ENCODE results near the gene ABRACL. TPM values are rescaled to one million over a fixed set of nuclear protein-coding genes. Genes with fewer than 3 reads are reported as not detected.

ABRACL gene
- total RNA-seq, 1 donor from 2014 or later, result 47.1 TPM

- no peaks in the 10 kb centered on the region for H3K36me3 Mint-ChIP-seq
- TF ChIP-seq CTCF (conservative IDR thresholded peaks at IDR 0.05), result no peak
- H3K4me3 Mint-ChIP-seq, result no peak overlapping the region
- no peak for DNase-seq (ENCODE audit: extremely low spot score, unreplicated experiment)
- H3K9me3 Mint-ChIP-seq, result no peaks in the 10 kb centered on the region
- no peaks in the 10 kb centered on the region for H3K27me3 Mint-ChIP-seq
- H3K4me1 Mint-ChIP-seq (ENCODE audit: unreplicated experiment), result peaks cover 18% of the 10 kb centered on the region
- H3K27ac Mint-ChIP-seq, result peak overlapping the region; percentile 79
These were observed 41.4 kb upstream of the ABRACL start for GRCh38 chr6:138987080-138987642.

GRCh38 chr6:138987643-138988468 is 40.7 kb upstream of the ABRACL start, which contains the start of gene REPS1:
TSS of gene REPS1 (minus strand) at chr6:138988253. CDS start at chr6:138987682, 571 bp downstream.
- H3K27ac Mint-ChIP-seq, result peak within 1 kb of the TSS; percentile 92
- H3K27me3 Mint-ChIP-seq, result no peaks in the 10 kb centered on the region
- peak within 1 kb of the TSS; percentile 93 for H3K4me3 Mint-ChIP-seq
- H3K4me1 Mint-ChIP-seq (ENCODE audit: unreplicated experiment), result peaks cover 18% of the 10 kb centered on the region
- no peaks in the 10 kb centered on the region for H3K9me3 Mint-ChIP-seq
- peak; percentile 97 for DNase-seq (ENCODE audit: extremely low spot score, unreplicated experiment)
- peak; percentile 100 for TF ChIP-seq CTCF (conservative IDR thresholded peaks at IDR 0.05)
- H3K36me3 Mint-ChIP-seq, result no peaks in the 10 kb centered on the region

GRCh38 chr6:138988469-138988834 is 40.1 kb upstream of the ABRACL start:
- H3K36me3 Mint-ChIP-seq, result no peaks in the 10 kb centered on the region
- no peaks in the 10 kb centered on the region for H3K27me3 Mint-ChIP-seq
- no peak for DNase-seq (ENCODE audit: extremely low spot score, unreplicated experiment)
- peak overlapping the region; percentile 93 for H3K4me3 Mint-ChIP-seq
- no peaks in the 10 kb centered on the region for H3K9me3 Mint-ChIP-seq
- no peak for TF ChIP-seq CTCF (conservative IDR thresholded peaks at IDR 0.05)
- H3K4me1 Mint-ChIP-seq (ENCODE audit: unreplicated experiment), result peaks cover 18% of the 10 kb centered on the region
- H3K27ac Mint-ChIP-seq, result peak overlapping the region; percentile 92

- H3K27ac Mint-ChIP-seq, result peak overlapping the region; percentile 92
- no peaks in the 10 kb centered on the region for H3K9me3 Mint-ChIP-seq
These were observed 39.2 kb upstream of the ABRACL start for GRCh38 chr6:138989098-138989983.

More at GRCh38 chr6:138989098-138989983, 39.2 kb upstream of the ABRACL start:
- DNase-seq (ENCODE audit: extremely low spot score, unreplicated experiment), result no peak
- no peak for TF ChIP-seq CTCF (conservative IDR thresholded peaks at IDR 0.05)
- Mint-ChIP-seq H3K4me1 (ENCODE audit: unreplicated experiment) (peaks cover 18% of the 10 kb centered on the region), H3K36me3 (no peaks in the 10 kb centered on the region), H3K27me3 (no peaks in the 10 kb centered on the region), H3K4me3 (peak overlapping the region; percentile 93)
